ENCODE results near the gene STK24. TPM values are rescaled to one million over a fixed set of nuclear protein-coding genes. Genes with fewer than 3 reads are reported as not detected.

STK24 gene
- total RNA-seq, 2 experiments from 2014 or later: 160 to 170 TPM

DNA sequence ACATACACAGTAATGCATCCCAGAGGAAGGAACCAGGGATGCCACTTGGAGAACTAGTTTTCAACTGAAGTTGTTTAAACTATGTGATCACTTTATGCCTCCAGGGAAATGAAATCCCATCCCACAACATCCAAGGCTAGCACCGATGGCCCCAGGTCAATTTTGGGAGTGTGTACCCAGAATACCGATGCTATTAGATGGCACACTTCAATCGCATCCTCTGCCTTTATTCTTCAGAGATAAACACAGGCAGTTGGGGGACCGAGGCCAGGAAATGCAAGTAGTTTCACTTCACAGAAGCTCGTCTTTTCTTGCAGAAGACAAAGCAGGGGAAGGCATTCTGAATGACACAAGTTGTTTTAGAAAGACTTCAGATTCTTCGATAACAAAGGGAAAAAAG, 13.8 kb downstream of the STK24 start:
- H3K4me3 Mint-ChIP-seq: peak overlapping the region; percentile 82
- H3K27me3 Mint-ChIP-seq: no peaks in the 10 kb centered on the region
- POLR2A ChIA-PET: no interaction called here
- CTCF ChIA-PET: interaction anchor here (1.0 to 2.4 kb wide), 4 partner anchors 9 to 19 kb away, joined by 4 to 11 read pairs (median 6); no protein-coding TSS in a partner anchor
- peak; percentile 74 for DNase-seq
- H3K36me3 Mint-ChIP-seq (ENCODE audit: low read depth): peaks cover 49% of the 10 kb centered on the region
- H3K9me3 Mint-ChIP-seq: no peaks in the 10 kb centered on the region
- peak overlapping the region; percentile 93 for H3K27ac Mint-ChIP-seq
- peaks cover 87% of the 10 kb centered on the region for H3K4me1 Mint-ChIP-seq

DNA sequence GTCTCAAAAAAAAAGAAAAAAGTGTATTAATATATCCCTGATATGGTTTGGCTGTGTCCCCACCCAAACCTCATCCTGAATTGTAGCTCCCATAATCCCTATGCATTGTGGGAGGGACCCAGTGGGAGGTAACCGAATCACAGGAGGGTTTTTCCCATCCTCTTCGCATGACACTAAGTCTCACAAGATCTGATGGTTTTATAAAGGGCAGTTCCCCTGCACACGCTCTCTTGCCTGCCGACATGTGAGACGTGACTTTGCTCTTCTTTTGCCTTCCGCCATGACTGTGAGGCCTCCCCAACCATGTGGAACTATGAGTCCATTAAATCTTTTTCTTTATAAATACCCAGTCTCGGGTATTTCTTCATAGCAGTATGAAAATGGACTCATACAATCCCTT, 17.7 kb downstream of the STK24 start:
- Mint-ChIP-seq H3K9me3 (no peaks in the 10 kb centered on the region), H3K4me1 (peaks cover 79% of the 10 kb centered on the region), H3K27me3 (no peaks in the 10 kb centered on the region), H3K27ac (no peak overlapping the region), H3K36me3 (ENCODE audit: low read depth) (peaks cover 38% of the 10 kb centered on the region), H3K4me3 (no peak overlapping the region)
- ChIA-PET POLR2A (interaction anchor here (0.6 kb wide), 1 partner anchor 262 kb away, joined by 3 read pairs; no protein-coding TSS in a partner anchor), CTCF (interaction anchor here (0.7 to 1.4 kb wide), 2 partner anchors 13 to 24 kb away, joined by 3 to 6 read pairs; no protein-coding TSS in a partner anchor)
- no peak for DNase-seq

GRCh38 chr13:98557937-98558792, 18.7 kb downstream of the STK24 start:
- Mint-ChIP-seq H3K4me3 (peak overlapping the region; percentile 37), H3K4me1 (peaks cover 79% of the 10 kb centered on the region), H3K27ac (peak overlapping the region; percentile 78), H3K9me3 (no peaks in the 10 kb centered on the region), H3K27me3 (no peaks in the 10 kb centered on the region), H3K36me3 (ENCODE audit: low read depth) (peaks cover 39% of the 10 kb centered on the region)
- ChIA-PET POLR2A (no interaction called here), CTCF (interaction anchor here (0.7 to 2.3 kb wide), 6 partner anchors 9 to 28 kb away, joined by 3 to 9 read pairs (median 4); no protein-coding TSS in a partner anchor)
- no peak for DNase-seq

DNA sequence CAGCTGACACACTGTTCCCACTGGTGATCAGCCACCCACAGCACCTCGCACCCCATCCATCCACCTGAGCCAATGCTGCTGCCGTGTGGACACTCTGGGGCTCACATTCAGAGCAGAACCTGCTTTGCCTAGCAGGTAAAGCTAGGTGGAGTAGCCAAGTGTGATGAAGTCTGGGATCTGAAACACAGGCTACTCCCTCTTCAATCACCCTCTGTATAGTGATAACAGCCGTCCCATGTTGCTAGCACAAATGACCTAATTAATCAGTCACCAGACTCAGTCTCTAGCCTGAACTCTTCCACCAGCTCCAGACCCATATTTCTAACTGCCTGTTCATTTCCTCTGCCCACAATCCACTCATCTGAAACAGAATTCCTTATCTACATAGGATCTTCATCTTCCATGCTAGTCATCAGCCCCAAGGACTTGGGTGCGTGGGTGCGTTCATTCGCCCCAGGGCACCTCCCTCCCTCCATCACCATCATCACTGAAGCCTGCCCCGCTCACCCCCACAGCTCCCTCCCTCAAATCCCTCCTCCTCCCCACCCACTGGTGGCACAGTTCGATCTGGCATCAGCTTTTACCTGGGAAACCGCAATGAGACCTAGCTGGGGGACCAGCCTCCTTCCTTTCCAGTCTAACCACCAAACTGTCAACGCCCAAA, 19.8 kb downstream of the STK24 start:
- Mint-ChIP-seq H3K27ac (peak overlapping the region; percentile 78), H3K27me3 (no peaks in the 10 kb centered on the region), H3K4me1 (peaks cover 77% of the 10 kb centered on the region), H3K9me3 (no peaks in the 10 kb centered on the region), H3K4me3 (peak overlapping the region; percentile 37), H3K36me3 (ENCODE audit: low read depth) (peaks cover 40% of the 10 kb centered on the region)
- DNase-seq: no peak
- CTCF ChIA-PET: interaction anchor here (0.7 to 2.3 kb wide), 5 partner anchors 8 to 27 kb away, joined by 3 to 9 read pairs (median 4); no protein-coding TSS in a partner anchor
- POLR2A ChIA-PET: no interaction called here

DNA sequence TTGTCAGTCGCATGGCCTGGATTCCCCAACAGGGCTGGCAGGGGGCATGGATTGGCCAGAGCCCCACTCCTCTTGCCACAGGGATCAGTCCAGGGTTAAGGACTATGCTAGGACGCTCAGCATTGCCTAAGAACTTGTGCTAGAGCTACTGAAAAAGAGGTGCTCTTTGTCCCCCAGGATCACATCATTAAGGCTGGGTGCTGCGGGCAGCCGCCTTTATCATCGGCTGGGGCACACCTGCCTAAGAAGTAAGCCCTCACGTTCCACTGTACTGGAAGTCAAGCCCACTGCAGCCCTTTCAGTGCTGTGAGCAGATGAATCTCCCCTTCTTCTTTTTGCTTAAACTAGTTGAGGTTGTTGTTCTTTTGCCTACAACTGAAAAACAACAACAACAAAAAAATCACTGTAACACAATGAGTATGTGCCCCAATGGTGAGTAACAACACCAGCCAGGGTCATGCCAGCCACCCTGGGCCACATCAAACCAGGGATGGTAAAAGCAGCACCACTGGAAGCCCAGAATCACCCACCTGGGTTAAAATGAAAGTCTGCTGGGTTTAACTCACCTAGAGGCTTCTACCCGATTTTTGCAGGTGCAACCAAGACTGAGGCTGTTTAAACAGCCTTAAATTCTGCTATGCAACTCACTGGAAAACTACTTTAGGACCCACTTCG, 20.6 kb downstream of the STK24 start:
- DNase-seq: no peak
- Mint-ChIP-seq H3K4me1 (peaks cover 77% of the 10 kb centered on the region), H3K9me3 (no peaks in the 10 kb centered on the region), H3K27me3 (no peaks in the 10 kb centered on the region), H3K27ac (no peak overlapping the region), H3K4me3 (no peak overlapping the region), H3K36me3 (ENCODE audit: low read depth) (peaks cover 39% of the 10 kb centered on the region)
- CTCF ChIA-PET: interaction anchor here (1.6 to 2.3 kb wide), 2 partner anchors 8 to 26 kb away, joined by 5 to 9 read pairs; no protein-coding TSS in a partner anchor
- POLR2A ChIA-PET: no interaction called here

DNA sequence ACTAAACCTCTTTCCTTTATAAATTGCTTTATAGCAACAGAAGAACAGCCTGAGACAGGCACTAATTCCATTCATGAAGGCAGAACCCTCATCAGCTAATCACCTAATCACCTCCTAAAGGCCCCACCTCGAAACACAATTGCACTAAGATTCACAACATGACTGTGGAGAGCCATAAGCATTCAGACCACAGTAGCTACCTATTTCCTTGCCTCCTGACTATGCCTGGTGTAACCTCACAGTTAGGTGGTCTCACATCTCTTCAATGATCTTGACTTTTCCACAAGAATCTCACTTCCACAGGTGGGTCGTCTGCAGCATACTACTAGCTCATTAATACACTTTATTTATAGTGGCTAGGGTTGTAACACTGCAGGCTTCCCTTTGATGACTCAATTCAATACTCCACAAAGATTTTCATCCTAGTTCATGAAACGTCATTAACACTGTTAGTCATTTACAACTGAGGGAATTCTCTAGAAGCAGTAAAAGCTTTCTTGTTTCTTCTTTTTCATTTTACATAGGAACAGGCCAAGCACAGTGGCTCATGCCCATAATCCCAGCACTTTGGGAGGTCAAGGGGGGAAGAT, 27.1 kb downstream of the STK24 start:
- peaks cover 72% of the 10 kb centered on the region for H3K4me1 Mint-ChIP-seq
- POLR2A ChIA-PET: no interaction called here
- no peaks in the 10 kb centered on the region for H3K9me3 Mint-ChIP-seq
- peak overlapping the region; percentile 28 for H3K27ac Mint-ChIP-seq
- H3K4me3 Mint-ChIP-seq: no peak overlapping the region
- no peak for DNase-seq
- CTCF ChIA-PET: interaction anchor here (1.1 to 3.4 kb wide), 4 partner anchors 8 to 16 kb away, joined by 3 to 11 read pairs (median 8); no protein-coding TSS in a partner anchor
- peaks cover 36% of the 10 kb centered on the region for H3K36me3 Mint-ChIP-seq (ENCODE audit: low read depth)
- no peaks in the 10 kb centered on the region for H3K27me3 Mint-ChIP-seq

GRCh38 chr13:98549006-98549727, 27.7 kb downstream of the STK24 start:
- H3K4me3 Mint-ChIP-seq: no peak overlapping the region
- H3K36me3 Mint-ChIP-seq (ENCODE audit: low read depth): peaks cover 36% of the 10 kb centered on the region
- no peak for DNase-seq
- POLR2A ChIA-PET: no interaction called here
- CTCF ChIA-PET: interaction anchor here (1.1 to 3.4 kb wide), 4 partner anchors 9 to 17 kb away, joined by 3 to 11 read pairs (median 8); no protein-coding TSS in a partner anchor
- H3K4me1 Mint-ChIP-seq: peaks cover 75% of the 10 kb centered on the region
- no peaks in the 10 kb centered on the region for H3K27me3 Mint-ChIP-seq
- H3K27ac Mint-ChIP-seq: no peak overlapping the region
- H3K9me3 Mint-ChIP-seq: no peaks in the 10 kb centered on the region

- no peak overlapping the region for H3K4me3 Mint-ChIP-seq
- no peak overlapping the region for H3K27ac Mint-ChIP-seq
- CTCF ChIA-PET: interaction anchor here (1.8 kb wide), 1 partner anchor 10 kb away, joined by 9 read pairs; no protein-coding TSS in a partner anchor
- no peaks in the 10 kb centered on the region for H3K27me3 Mint-ChIP-seq
- POLR2A ChIA-PET: no interaction called here
- peaks cover 77% of the 10 kb centered on the region for H3K4me1 Mint-ChIP-seq
- H3K36me3 Mint-ChIP-seq (ENCODE audit: low read depth): peaks cover 32% of the 10 kb centered on the region
- DNase-seq: no peak
- no peaks in the 10 kb centered on the region for H3K9me3 Mint-ChIP-seq
These were observed 28.7 kb downstream of the STK24 start for GRCh38 chr13:98548230-98548629.

- no peak overlapping the region for H3K27ac Mint-ChIP-seq
- peaks cover 82% of the 10 kb centered on the region for H3K4me1 Mint-ChIP-seq
- peaks cover 34% of the 10 kb centered on the region for H3K36me3 Mint-ChIP-seq (ENCODE audit: low read depth)
- no peak for DNase-seq
- CTCF ChIA-PET: interaction anchor here (0.6 kb wide), 1 partner anchor 14 kb away, joined by 3 read pairs; no protein-coding TSS in a partner anchor
- H3K27me3 Mint-ChIP-seq: no peaks in the 10 kb centered on the region
- POLR2A ChIA-PET: no interaction called here
- H3K4me3 Mint-ChIP-seq: no peak overlapping the region
- H3K9me3 Mint-ChIP-seq: no peaks in the 10 kb centered on the region
These were observed 29.5 kb downstream of the STK24 start for GRCh38 chr13:98547455-98547854.

DNA sequence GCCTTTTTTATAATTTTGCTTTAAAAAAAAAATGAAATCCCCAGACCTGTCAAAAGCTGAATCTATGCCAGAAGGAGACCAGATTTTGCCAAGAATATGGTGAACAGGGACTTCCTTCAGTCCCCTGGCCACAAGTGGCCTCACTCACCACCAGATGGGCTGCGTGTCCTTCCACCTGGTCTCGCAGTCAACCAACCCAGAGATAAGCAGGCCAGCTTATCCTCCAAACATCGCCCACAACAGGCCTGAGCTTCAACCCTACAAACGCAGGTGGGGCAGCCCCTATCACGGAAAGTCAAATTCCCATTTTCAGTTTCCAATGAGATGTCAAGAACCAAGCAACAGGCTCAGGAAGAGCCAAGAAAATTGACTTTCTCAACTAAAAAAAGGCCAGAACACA, 30.5 kb downstream of the STK24 start:
- peaks cover 83% of the 10 kb centered on the region for H3K4me1 Mint-ChIP-seq
- H3K4me3 Mint-ChIP-seq: no peak overlapping the region
- H3K9me3 Mint-ChIP-seq: no peaks in the 10 kb centered on the region
- DNase-seq: no peak
- H3K36me3 Mint-ChIP-seq (ENCODE audit: low read depth): peaks cover 34% of the 10 kb centered on the region
- H3K27me3 Mint-ChIP-seq: no peaks in the 10 kb centered on the region
- ChIA-PET POLR2A (no interaction called here), CTCF (interaction anchor here (1.0 to 1.1 kb wide), 2 partner anchors 14 to 62 kb away, joined by 3 to 4 read pairs; no protein-coding TSS in a partner anchor)
- H3K27ac Mint-ChIP-seq: no peak overlapping the region

GRCh38 chr13:98544104-98544710, 32.7 kb downstream of the STK24 start:
- H3K27ac Mint-ChIP-seq: peak overlapping the region; percentile 37
- no peaks in the 10 kb centered on the region for H3K9me3 Mint-ChIP-seq
- no peak for DNase-seq
- CTCF ChIA-PET: interaction anchor here (1.0 to 1.9 kb wide), 4 partner anchors 9 to 19 kb away, joined by 3 to 5 read pairs (median 4); no protein-coding TSS in a partner anchor
- peak overlapping the region; percentile 40 for H3K4me3 Mint-ChIP-seq
- no peaks in the 10 kb centered on the region for H3K27me3 Mint-ChIP-seq
- POLR2A ChIA-PET: interaction anchor here (0.6 kb wide), 1 partner anchor 62 kb away, joined by 3 read pairs; no protein-coding TSS in a partner anchor
- H3K36me3 Mint-ChIP-seq (ENCODE audit: low read depth): peaks cover 20% of the 10 kb centered on the region
- H3K4me1 Mint-ChIP-seq: peaks cover 82% of the 10 kb centered on the region

Measured in activated CD4-positive, alpha-beta T cell treated with anti-CD3 and anti-CD28 coated beads, Interleukin-2, amount 10 ng/mL, durations not matched to agents 7 days and 5 days (primary cell).